Inferior parietal cortex (tissue), 1 donor: ENCODE results near the gene UQCC5.
A peak's percentile ranks its signal among the peaks of the same experiment; 100 is the strongest.

Source experiments
- DNase-seq: peaks from one replicate; pipeline ENCODE4 v3.0.0-alpha.2; 2016; ENCODE audit errors: extremely low spot score

UQCC5 gene

DNA sequence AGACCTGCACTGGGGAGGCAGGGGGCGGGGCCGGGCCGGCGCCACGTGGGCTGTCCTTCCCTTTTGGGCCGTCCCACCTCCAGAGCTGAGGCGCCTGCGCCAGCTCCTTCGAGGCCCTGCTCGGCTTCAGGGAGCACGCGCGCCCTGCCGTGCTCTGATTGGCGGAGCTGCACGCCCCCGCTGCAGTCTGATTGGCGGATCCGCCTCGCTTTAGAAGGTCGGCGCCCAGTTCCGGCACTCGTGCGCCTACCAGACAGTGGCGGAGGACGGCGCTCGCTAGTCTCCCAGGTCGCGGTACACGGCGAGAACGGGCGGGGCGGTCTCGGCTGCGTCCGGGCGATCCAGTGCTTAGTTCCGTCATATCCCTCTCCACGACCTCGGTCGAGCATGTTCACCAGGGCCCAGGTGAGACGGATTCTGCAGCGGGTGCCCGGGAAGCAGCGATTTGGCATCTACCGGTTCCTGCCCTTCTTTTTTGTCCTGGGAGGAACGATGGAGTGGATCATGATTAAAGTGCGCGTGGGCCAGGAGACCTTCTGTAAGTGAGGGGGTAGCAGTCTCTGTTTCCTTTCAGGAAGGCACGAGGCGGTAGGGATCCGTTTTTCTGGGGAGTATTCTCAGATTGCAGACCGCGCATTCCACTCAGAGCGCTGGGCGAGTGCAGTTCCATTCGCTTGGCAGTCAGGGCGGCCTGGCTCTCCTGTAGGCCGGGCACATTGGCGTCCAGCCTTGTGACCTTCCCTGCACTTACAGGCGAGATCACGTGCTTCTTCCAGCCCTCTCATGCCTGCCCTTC lies at the start of gene UQCC5:
TSS of gene UQCC5 (plus strand) at position 237 of the 796 bp plus-strand sequence. CDS start at position 388, 151 bp downstream.
- peak; percentile 97 for DNase-seq

DNA sequence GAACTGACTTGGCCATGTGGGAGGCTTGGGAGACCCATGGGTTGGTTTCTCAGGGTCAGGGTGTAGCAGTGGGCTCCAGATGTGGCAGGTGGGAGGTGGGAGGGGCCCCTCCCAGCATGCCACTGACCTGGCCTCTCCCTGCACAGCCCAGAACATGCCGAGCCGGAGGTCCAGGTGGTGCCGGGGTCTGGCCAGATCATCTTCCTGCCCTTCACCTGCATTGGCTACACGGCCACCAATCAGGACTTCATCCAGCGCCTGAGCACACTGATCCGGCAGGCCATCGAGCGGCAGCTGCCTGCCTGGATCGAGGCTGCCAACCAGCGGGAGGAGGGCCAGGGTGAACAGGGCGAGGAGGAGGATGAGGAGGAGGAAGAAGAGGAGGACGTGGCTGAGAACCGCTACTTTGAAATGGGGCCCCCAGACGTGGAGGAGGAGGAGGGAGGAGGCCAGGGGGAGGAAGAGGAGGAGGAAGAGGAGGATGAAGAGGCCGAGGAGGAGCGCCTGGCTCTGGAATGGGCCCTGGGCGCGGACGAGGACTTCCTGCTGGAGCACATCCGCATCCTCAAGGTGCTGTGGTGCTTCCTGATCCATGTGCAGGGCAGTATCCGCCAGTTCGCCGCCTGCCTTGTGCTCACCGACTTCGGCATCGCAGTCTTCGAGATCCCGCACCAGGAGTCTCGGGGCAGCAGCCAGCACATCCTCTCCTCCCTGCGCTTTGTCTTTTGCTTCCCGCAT lies 49.2 kb upstream of the UQCC5 start:
- DNase-seq, result no peak

GRCh38 chr3:52487788-52488691 lies 48.4 kb upstream of the UQCC5 start:
- no peak for DNase-seq

GRCh38 chr3:52488746-52489145 lies 47.7 kb upstream of the UQCC5 start:
- DNase-seq, result no peak

- DNase-seq, result no peak
Measured at GRCh38 chr3:52489453-52489852, 47.0 kb upstream of the UQCC5 start.

DNA sequence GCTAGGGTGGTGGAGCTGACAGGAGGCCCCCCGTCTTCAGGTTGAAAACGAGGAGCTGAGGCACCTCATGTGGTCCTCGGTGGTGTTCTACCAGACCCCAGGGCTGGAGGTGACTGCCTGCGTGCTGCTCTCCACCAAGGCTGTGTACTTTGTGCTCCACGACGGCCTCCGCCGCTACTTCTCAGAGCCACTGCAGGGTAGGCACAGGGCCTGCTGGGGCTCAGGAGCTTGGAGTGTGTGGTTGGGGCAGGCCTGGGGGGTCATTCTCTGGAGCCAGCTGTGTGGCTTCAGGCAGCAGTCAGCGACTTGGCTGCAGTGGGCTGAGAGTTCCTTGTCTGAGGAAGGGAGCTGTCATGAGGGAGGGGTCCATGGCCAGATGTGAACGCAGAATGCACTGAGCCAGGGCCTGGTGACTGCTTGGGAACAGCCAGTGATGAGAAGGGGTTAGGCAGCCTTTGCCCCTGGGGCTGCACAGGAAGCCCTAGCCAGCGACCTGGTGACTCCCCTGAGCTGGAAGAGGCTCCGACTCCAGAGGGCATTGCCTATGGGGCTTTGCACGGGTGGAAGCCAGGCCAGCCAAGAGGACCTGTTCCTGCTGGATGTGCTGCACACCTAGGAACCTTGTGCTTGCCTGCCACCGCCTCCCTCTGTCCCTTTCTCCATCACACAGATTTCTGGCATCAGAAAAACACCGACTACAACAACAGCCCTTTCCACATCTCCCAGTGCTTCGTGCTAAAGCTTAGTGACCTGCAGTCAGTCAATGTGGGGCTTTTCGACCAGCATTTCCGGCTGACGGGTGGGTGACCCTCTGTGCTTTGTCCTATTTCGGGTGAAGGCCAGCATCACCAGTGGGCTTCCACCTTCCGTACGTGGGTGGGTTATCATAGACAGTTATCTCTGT lies 46.1 kb upstream of the UQCC5 start:
- no peak for DNase-seq

DNA sequence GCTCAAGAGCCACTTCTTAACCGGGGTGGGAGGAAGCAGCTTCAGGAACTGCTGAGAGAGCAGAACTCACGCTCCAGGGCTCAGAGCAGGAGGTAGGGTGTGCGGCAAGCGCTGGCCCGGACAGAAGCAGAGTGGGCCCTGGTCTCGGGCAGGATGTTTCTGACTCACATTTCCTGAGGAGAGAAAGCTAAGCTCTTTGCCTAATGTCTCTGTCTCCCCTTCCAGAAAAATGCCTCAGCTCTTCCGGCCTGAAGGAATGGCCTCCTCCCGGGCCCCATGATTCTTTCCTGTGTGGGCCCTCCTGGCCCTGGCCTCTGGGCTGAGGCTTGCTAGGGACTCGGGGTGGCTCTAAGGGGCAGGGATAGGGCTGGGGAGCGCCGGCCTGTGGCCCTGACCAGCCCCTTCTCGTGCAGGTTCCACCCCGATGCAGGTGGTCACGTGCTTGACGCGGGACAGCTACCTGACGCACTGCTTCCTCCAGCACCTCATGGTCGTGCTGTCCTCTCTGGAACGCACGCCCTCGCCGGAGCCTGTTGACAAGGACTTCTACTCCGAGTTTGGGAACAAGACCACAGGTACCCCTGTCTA lies 45.4 kb upstream of the UQCC5 start:
- DNase-seq, result no peak

GRCh38 chr3:52492059-52492458 lies 44.3 kb upstream of the UQCC5 start:
- no peak for DNase-seq

- DNase-seq, result no peak
Measured at GRCh38 chr3:52493232-52494017, 43.0 kb upstream of the UQCC5 start.

GRCh38 chr3:52494445-52494844 lies 42.0 kb upstream of the UQCC5 start:
- no peak for DNase-seq

DNA sequence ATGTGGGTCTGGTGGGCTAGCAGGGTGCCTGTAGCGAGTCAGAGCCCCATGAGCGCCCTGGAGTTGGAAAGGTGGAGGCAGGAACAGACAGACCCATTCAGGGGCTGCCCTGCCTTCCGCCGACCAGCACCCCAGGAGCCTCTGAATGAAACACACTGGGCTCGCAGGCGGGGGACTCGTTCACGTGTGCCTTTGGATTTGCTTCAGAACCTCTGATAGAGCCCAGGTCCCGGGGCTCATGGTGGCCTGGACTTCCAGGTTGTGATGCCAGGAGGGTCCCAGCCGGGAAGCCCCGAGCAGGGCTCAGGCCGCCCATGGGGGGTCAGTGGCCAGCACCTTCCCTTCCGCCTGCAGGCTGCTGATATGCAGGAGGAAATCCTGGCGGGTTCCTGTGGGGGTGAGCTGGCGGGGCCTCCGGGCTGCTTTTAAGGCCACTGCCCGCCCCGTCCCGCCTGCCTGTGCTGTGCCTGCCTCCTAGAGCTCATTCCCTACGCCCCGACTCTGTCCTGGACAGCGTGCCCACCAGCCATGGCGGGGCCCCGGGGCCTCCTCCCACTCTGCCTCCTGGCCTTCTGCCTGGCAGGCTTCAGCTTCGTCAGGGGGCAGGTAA lies 41.4 kb upstream of the UQCC5 start, which contains the start of gene STAB1:
TSS of gene STAB1 (plus strand) at position 453 of the 610 bp plus-strand sequence. CDS start at position 529, 76 bp downstream.
- DNase-seq, result no peak

DNA sequence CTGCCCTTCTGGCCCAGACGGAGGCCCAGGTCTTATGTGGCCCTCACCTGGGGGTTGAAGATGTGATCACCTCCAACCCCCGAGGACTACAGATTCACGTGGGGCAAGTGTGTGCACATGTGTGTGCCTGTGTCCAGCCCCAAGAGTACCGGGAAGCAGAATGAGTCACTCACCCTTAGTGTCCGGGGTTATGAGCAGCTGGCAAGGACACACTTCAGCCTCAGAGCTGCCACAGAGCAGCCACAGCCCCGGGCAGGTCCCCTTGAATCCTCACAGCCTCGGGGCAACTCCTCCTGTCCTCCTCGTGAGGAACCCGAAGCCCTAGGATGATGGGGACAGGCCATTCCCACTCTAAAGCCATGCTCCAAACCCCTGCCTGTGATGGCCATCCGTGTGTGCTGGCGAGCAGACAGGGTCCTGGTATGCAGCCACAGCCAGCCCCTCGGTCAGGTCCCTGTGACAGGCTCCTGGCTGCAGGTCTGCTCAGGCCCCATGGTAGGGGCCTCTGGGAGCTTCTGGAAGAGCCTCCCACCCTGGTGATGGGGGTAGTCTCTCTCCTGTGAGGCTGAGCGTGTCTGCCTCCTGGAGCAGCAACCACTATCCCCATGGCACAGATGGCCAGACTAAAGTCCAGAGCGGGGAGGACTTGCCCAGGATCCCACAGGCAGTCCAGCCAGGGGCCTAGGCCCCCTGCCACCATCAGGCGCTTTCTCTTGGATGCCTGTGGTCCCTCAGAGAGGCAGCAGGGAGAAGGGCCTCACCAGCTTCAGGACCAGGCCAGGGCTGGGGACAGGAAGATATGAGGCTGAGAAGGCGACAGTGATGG lies 40.4 kb upstream of the UQCC5 start:
- DNase-seq, result no peak

GRCh38 chr3:52498137-52499054 lies 38.0 kb upstream of the UQCC5 start:
- no peak for DNase-seq

DNA sequence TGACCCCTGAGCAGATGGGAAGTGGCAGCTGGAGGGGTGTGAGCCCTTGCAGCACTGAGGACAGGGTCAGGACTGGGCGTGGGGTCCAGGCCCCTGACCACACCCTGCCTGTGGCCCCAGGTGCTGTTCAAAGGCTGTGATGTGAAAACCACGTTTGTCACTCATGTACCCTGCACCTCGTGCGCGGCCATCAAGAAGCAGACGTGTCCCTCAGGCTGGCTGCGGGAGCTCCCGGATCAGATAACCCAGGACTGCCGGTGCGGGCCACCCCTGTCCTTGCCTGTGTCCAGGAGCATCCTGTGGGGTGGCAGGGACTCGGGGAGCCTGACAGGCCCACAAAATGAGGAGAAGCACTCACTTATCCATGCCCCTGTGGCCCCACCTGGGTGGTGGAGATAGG lies 35.4 kb upstream of the UQCC5 start:
- DNase-seq, result no peak

- no peak for DNase-seq
Measured at GRCh38 chr3:52502001-52502400, 34.4 kb upstream of the UQCC5 start.

DNA sequence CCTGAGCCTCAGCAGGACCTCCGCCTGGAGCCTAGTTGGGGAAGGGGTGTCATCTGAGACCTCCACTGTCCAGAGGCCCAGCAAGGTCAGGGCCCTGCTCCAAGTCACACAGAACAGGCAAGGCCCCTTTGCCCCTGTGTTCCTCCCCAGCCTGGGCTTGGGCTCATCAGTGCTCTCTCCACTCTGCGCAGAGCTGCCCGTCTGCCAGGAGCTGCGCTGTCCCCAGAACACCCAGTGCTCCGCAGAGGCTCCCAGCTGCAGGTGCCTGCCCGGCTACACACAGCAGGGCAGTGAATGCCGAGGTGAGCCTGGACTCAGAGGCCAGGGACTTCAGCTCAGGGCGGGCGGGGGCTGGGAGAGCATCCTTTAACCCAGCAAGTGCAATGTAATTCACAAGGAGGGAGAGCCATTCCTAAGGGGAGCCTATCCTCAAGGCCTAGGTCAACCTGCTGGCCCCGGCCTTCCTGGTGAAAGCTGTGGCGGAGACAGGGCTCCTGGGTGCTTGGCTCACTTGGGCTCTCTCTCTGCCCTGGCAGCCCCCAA lies 33.5 kb upstream of the UQCC5 start:
- no peak for DNase-seq
